ENCODE data around the gene SIRT4. TPM values are rescaled to one million over a fixed set of nuclear protein-coding genes. Genes with fewer than 3 reads are reported as not detected.
A peak's percentile ranks its signal among the peaks of the same experiment; 100 is the strongest.

The SIRT4 gene
- total RNA-seq, 1 donor from 2014 or later = 8.6 TPM

GRCh38 chr12:120356567-120357030 lies 54.5 kb downstream of the SIRT4 start:
- intact Hi-C loops (cut with DNase I) = loop anchor here (2.0 kb wide), 1 partner anchor 74 kb away; no protein-coding TSS in a partner anchor
- peak; percentile 76 for DNase-seq

DNA sequence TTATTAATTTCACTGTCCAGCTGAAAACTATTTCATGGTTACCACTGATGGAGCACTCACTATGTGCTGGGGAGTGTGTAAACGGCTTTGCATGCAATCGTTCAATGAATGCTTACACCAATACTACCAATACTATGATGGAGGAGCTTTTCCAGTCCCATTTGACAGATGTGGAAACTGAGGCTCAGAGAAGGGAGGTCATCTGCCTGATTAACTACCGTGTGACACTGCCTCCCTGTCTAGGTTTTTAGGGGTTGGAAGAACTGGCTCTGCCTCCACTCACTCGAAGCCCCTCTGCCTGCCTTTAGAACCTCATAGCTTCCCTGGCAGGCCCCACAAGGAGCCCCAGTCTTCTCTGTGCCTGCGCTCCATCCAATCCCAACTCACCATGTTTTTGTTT lies 55.0 kb downstream of the SIRT4 start:
- intact Hi-C loops (cut with DNase I) = loop anchor here (2.0 kb wide), 1 partner anchor 74 kb away; no protein-coding TSS in a partner anchor
- no peak for DNase-seq
- ATAC-seq (ENCODE audit: poor library complexity) = no peak

More at GRCh38 chr12:120356567-120357030, 54.5 kb downstream of the SIRT4 start:
- ATAC-seq (ENCODE audit: poor library complexity) = peak; percentile 90

DNA sequence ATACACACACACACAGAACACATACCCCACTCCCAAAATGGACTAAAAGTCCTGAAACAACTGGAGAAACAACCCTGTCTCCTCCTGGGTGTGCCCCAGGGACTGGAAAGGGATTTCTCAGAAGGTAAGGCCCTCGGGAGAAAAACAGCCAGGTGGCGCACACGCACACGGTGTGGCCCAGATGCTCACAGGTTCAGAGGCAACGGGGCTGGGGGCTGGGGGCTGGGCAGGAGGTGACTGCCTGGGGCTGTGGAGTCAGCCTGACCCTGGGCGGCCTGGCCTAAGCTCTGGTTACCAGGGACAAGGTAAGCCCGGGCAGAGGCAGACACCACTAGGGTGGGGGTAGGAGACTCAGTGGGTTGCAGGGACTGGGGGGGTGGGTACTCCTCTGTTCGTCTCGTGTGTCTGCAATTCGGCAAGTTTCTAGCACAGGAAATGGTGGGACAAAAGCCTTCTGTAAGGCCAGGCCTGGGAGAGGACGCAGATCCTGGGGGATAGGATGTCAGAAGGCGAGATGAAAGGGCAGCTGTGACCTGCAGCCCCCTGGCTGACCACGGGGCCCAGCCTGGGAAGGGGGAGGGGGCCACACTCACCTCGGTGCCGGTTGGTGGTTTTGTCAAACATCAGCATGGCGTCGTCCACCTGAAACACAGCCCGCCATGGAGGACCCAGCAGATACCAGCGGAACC lies 56.4 kb downstream of the SIRT4 start:
- intact Hi-C loops (cut with DNase I) = no loop called here
- ATAC-seq (ENCODE audit: poor library complexity) (no peak), DNase-seq (no peak)

DNA sequence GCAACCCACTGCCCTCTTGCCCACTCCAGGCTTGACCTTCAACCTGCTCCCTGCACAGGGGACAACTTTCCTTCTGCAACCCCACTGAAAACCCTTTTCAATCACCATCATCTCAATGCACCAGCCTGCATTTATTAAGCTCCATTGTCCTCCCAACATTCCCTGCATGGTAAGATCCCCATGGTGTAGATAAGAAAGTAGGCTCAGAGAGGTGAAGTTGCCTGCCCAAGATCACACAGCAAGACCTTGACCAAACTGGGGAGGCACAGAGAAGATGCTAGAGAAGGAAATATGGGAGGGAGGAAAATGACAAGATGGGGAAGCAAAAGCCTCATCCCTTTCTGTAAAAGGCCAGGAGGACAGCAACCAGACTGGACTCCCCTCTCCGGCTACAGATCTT lies 57.0 kb downstream of the SIRT4 start:
- ATAC-seq (ENCODE audit: poor library complexity) (no peak), DNase-seq (no peak)
- intact Hi-C loops (cut with DNase I) = no loop called here

DNA sequence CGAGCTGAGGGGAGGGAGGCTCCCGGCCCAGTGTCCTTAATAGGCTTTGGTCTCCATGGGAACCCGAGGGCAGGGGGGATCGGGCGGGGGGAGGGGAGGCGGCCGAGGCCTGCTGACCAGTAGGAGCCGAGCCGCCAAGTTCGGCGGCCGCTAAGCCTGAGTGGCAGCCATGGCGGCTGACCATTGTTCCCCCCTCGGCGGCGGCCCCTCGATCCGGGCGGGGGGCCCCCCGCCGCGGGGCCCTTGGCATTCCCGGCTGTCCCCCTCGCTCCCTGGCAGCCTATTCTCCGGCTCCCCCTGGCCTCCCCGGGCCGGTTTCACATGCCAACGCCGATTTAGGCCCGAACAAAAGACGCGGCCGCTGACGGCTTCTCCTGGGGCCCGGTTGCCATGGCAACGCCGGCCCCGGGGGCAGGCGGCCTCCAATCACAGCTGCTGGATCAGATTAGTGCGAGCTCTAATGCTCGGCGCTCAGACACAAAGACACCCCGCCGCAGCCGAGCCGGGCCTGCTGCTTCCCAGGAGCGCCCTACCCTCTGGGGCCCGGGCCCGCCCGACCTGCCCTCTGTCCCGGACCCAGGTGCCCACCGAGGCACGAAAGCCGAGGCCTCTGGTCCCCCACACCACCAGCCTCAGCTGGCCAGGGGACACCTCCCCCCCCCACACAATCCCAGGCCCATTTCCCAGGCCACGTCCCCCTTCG lies 59.5 kb downstream of the SIRT4 start:
- DNase-seq (peak; percentile 75), ATAC-seq (ENCODE audit: poor library complexity) (peak; percentile 69)
- intact Hi-C loops (cut with DNase I) = no loop called here

Other genes starting within 250 kb of the SIRT4 start
- 23.6 TPM for gene RAB35, start 185.6 kb upstream of the SIRT4 start, total RNA-seq
- 30.5 TPM for gene GCN1, start 107.6 kb upstream of the SIRT4 start, total RNA-seq
- gene RPLP0, start 101.2 kb upstream of the SIRT4 start, total RNA-seq = 693 TPM
- 47.1 TPM for gene PXN, start 36.6 kb upstream of the SIRT4 start, total RNA-seq
- gene RNU4-2, start 10.4 kb upstream of the SIRT4 start, total RNA-seq = 41,112 TPM
- 3,793 TPM for gene RNU4-1, start 9.1 kb upstream of the SIRT4 start, total RNA-seq
- not detected for gene PLA2G1B, start 25.5 kb downstream of the SIRT4 start, total RNA-seq
- 5.4 TPM for gene MSI1, start 66.8 kb downstream of the SIRT4 start, total RNA-seq
- 119 TPM for gene COX6A1, start 135.8 kb downstream of the SIRT4 start, total RNA-seq
- 15.1 TPM for gene TRIAP1, start 144.1 kb downstream of the SIRT4 start, total RNA-seq
- 13.0 TPM for gene GATC, start 144.1 kb downstream of the SIRT4 start, total RNA-seq
- 38.9 TPM for gene SRSF9, start 167.4 kb downstream of the SIRT4 start, total RNA-seq
- gene DYNLL1, start 193.8 kb downstream of the SIRT4 start, total RNA-seq = 154 TPM
- gene COQ5, start 226.8 kb downstream of the SIRT4 start, total RNA-seq = 44.0 TPM
- gene RNF10, start 232.0 kb downstream of the SIRT4 start, total RNA-seq = 242 TPM